Colonic mucosa (tissue), 4 donors: ENCODE measurements around the gene PC. TPM values are rescaled to one million over a fixed set of nuclear protein-coding genes. Genes with fewer than 3 reads are reported as not detected.
A peak's percentile ranks its signal among the peaks of the same experiment; 100 is the strongest.

Experiments used
- DNase-seq: peaks from one replicate; pipeline ENCODE4 v3.0.0-alpha.2; 2020
- H3K27ac ChIP-seq: fragments of 200-600 bp; one replicate; pipeline ENCODE4 v1.8.0; 2021
- H3K27me3 ChIP-seq: fragments of 200-600 bp; one replicate; pipeline ENCODE4 v1.8.0; 2021
- H3K36me3 ChIP-seq: fragments of 200-600 bp; one replicate; pipeline ENCODE4 v1.8.0; 2021
- H3K4me1 ChIP-seq: fragments of 200-600 bp; one replicate; pipeline ENCODE4 v1.8.0; 2021; ENCODE audit warnings: mild to moderate bottlenecking
- H3K4me3 ChIP-seq: fragments of 200-600 bp; one replicate; pipeline ENCODE4 v1.8.0; 2021
- H3K9ac ChIP-seq, 2 donors: one replicate each; pipeline ENCODE4 v1.7.0; 2013; ENCODE audit warnings: control low read depth in 2 of 2, low read depth in 2 of 2, low read length in 2 of 2
- H3K9me3 ChIP-seq: fragments of 200-600 bp; one replicate; pipeline ENCODE4 v1.8.0; 2021
- intact Hi-C: fragments of 100-400 bp; cut with DNase I; formaldehyde crosslinking; loops from one replicate; pipeline ENCODE4 v1.14.1; 2022
- total RNA-seq, 2 donors: library from RNA; stranded (reverse); fragmentation: NEBNext Ultra II Directional in 1 of 2; extraction: Animal tissue kit (Norgen Biotek cat#: 25700) in 1 of 2; gene quantifications; one replicate each; pipeline ENCODE4 v1.2.1, GENCODE V29; 2021
- TF ChIP-seq, protein P1 (sequence below): fragments of 200-600 bp; IDR thresholded peaks from one replicate; pipeline ENCODE4 v1.8.0; 2022; ENCODE audit warnings: antibody characterized with exemption, mild to moderate bottlenecking
- donor health status: healthy.
- donor health status: DM: no; HTN: no; CAD: no.
- donor health status: DM: no; HTN: no; CAD: no.

The PC gene
- total RNA-seq, 2 donors from 2014 or later = 47.7 to 60.1 TPM

DNA sequence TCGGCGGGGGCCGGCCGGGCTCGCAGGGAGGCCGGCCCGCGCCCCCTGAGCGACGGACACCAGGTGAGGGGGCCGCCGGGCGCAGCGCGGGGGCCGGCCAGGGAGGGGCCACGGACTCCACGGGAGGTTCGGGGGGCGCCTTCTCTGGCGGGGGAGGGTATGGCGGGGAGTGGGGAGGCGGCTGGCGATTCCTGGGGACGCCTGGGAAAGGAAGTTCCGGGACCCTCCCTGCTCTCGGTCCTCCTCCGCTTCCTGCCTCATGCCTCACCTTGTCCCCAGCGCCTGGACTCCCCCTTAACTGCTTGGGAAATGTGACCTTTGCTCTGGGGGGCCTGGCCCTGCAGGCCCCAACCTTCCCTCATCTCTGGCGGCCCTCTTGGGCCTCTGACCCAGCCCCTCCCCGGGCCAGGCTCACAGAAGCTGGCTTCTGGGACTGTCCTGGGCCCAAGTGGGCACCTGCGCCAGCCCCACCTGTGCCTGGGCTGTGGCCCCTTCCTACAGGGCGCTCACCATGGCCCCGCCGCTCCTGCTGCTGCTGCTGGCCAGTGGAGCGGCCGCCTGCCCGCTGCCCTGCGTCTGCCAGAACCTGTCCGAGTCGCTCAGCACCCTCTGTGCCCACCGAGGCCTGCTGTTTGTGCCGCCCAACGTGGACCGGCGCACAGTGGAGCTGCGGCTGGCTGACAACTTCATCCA is 100.8 kb downstream of the PC start:
- intact Hi-C loops = no loop called here
- Histone ChIP-seq H3K9ac (peak overlapping the region; percentile 13 to 79), H3K36me3 (no peaks in the 10 kb centered on the region), H3K27ac (no peak overlapping the region), H3K4me3 (peak overlapping the region; percentile 46), H3K27me3 (no peaks in the 10 kb centered on the region), H3K4me1 (peaks cover 7% of the 10 kb centered on the region), H3K9me3 (no peaks in the 10 kb centered on the region)
- no peak for DNase-seq
- TF ChIP-seq, protein P1, sequence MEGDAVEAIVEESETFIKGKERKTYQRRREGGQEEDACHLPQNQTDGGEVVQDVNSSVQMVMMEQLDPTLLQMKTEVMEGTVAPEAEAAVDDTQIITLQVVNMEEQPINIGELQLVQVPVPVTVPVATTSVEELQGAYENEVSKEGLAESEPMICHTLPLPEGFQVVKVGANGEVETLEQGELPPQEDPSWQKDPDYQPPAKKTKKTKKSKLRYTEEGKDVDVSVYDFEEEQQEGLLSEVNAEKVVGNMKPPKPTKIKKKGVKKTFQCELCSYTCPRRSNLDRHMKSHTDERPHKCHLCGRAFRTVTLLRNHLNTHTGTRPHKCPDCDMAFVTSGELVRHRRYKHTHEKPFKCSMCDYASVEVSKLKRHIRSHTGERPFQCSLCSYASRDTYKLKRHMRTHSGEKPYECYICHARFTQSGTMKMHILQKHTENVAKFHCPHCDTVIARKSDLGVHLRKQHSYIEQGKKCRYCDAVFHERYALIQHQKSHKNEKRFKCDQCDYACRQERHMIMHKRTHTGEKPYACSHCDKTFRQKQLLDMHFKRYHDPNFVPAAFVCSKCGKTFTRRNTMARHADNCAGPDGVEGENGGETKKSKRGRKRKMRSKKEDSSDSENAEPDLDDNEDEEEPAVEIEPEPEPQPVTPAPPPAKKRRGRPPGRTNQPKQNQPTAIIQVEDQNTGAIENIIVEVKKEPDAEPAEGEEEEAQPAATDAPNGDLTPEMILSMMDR = no peak

DNA sequence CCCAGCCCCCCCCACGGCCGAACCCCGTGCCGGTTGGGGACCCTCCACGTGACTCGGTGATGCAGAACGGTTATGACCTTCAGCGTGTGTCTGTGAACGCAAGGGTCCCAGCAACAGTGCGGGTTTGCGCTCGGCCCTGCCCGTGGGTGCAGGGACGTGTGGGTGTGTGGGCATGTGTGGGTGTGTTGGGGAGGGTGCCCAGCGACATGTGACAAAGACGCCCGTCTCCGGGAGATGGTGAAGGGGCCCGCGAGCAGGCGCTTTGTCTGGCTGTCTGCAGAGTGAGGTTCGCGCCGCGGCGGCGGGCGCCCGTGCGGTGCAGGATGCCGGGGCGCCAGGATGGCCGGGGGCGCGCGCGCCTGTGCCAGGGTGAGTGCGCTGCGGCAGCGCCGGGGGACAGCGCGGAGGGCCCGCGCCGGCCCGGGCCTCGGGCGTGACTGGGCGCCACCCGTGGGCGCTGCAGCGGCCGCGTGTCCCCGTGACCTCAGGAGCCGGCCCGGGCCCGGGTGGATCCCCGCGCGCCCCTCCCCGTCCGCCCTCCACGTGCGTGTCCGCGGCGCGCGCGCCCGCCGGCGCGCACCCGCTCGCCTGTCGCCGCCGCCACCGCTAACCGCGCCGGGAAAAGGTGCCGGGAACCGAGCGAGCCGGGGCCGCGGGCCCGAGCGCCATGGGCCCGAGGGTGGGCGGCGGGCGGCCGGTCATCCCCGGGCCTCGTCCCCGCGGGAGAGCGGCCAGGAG is 101.5 kb downstream of the PC start, which contains the start of gene LRFN4:
TSS of gene LRFN4 (plus strand) at position 569 of the 738 bp plus-strand sequence. CDS start 681 bp downstream, outside the sequence.
- Histone ChIP-seq H3K27me3 (no peaks in the 10 kb centered on the region), H3K36me3 (no peaks in the 10 kb centered on the region), H3K9me3 (no peaks in the 10 kb centered on the region), H3K9ac (peak within 1 kb of the TSS; percentile 79 to 91), H3K27ac (peak within 1 kb of the TSS; percentile 82), H3K4me1 (peaks cover 7% of the 10 kb centered on the region), H3K4me3 (peak within 1 kb of the TSS; percentile 52)
- intact Hi-C loops = no loop called here
- DNase-seq = peak; percentile 57
- TF ChIP-seq, protein P1 = no peak

DNA sequence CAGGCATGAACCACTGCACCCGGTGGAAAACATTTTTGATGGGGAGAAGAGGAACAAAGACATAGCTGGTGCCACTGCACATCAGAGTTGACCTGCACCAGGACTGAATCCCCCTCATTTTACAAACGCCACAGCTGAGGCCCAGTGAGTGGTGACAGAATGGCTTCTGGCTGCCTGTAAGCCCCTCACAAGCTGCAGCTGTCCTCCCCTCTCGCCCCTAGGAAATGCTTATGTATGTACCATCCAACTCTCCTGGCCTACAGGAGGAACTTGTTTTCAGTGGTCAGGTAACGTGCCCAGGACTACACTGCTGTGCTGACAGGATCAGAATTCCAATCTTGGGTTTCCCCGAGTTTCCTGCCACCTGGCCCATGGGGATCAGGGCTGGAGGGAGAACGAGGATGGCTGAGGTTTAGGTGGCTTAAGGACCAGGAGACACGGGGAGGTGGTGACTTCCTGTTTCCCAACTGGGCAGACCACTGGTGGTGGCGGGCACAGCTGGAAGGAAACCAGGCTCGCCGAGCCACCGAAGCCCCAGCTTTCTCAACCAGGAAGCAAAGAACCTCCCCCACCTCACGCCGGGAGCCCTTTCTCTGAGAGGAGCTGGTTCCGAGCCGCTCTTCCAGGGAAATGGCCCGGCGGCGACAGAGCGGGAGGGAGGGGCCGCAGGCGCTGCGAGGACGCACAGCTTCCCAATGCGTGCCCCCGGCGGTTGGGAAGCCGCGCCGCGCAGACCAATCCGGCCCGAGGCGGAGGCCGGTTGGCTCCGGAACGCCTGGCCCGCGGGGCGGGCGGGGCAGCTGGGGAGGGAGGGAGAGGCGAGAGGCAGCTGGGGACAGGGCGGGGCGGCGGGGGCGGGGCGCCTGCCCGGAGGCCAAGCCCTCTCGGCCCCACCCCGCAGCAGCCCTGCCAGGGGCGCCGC is 102.3 kb downstream of the PC start:
- intact Hi-C loops = no loop called here
- Histone ChIP-seq H3K4me1 (peaks cover 7% of the 10 kb centered on the region), H3K9me3 (no peaks in the 10 kb centered on the region), H3K9ac (peak overlapping the region; percentile 79 to 91), H3K27ac (peak overlapping the region; percentile 82), H3K36me3 (no peaks in the 10 kb centered on the region), H3K27me3 (no peaks in the 10 kb centered on the region), H3K4me3 (peak overlapping the region; percentile 52)
- DNase-seq = peak; percentile 97
- TF ChIP-seq, protein P1 = no peak

DNA sequence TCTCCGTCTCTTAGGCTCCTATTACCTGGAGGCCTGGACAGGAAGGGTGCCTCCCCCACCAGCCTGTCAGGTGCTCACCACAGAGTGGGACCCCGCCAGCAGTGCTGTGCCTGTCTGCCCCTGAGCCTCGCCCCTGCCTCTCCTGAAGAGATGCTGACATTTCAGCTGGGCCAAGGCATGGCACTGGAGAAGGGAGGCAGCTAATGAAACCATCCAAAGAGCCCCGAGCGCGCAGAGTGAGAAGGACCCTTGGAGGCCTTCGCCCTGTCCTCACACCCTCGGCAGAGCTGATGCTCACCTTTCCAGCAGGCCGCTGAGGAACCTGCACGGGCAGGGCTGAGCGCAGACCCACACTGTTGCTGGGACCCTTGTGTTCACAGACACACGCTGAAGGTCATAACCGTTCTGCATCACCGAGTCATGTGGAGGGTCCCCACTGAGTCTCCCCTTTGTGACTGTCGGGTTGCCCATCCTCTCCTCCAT is 103.4 kb downstream of the PC start:
- Histone ChIP-seq H3K4me3 (no peak overlapping the region), H3K36me3 (no peaks in the 10 kb centered on the region), H3K9ac (peak overlapping the region in 1 of 2 donors; percentile 12), H3K4me1 (peaks cover 7% of the 10 kb centered on the region), H3K27me3 (no peaks in the 10 kb centered on the region), H3K27ac (no peak overlapping the region), H3K9me3 (no peaks in the 10 kb centered on the region)
- intact Hi-C loops = no loop called here
- DNase-seq = no peak
- TF ChIP-seq, protein P1 = no peak

DNA sequence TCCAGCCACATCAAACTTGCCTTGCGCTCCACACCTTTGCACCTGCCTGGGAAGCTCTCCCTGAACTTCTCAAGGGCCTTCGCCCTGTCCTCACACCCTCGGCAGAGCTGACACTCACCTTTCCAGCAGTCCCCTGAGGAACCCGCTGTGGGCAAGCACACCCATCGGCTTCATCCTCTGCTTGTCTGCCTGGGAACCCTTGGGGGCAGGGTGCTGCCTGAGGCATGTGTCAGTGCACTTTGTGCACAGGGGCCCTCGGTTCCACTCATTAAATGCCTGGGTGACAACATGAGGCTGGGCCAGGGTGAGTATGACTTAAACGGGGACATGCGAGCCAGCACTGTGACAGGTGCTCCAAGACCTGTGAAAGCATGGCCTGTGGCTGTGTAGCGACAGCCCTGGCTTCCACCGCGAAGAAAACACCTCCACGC is 103.9 kb downstream of the PC start:
- DNase-seq = no peak
- Histone ChIP-seq H3K27me3 (no peaks in the 10 kb centered on the region), H3K9ac (no peak overlapping the region), H3K27ac (no peak overlapping the region), H3K36me3 (no peaks in the 10 kb centered on the region), H3K9me3 (no peaks in the 10 kb centered on the region), H3K4me3 (no peak overlapping the region), H3K4me1 (peaks cover 7% of the 10 kb centered on the region)
- TF ChIP-seq, protein P1 = no peak
- intact Hi-C loops = no loop called here
